Fibroblast of peridontal ligament (primary cell): Measurements from ENCODE around the gene NSD1.
"Not testable (repeated sequence)": the region's sequence is repeated elsewhere in the genome, so short reads cannot be mapped to it uniquely, and the experiment has no call there.

ENCODE experiments used
- DNase-seq: peaks from one replicate; pipeline ENCODE4 v3.0.0-alpha.2; 2010; ENCODE audit errors: extremely low read depth

NSD1 gene

GRCh38 chr5:177177847-177178437 lies 44.4 kb downstream of the NSD1 start:
- DNase-seq = not testable (repeated sequence)

- no peak for DNase-seq
Measured at GRCh38 chr5:177178733-177179304, 45.2 kb downstream of the NSD1 start.

- no peak for DNase-seq
Measured at GRCh38 chr5:177179431-177179830, 45.9 kb downstream of the NSD1 start.

- no peak for DNase-seq
Measured at GRCh38 chr5:177183142-177183541, 49.6 kb downstream of the NSD1 start.

GRCh38 chr5:177183766-177184360 lies 50.3 kb downstream of the NSD1 start:
- DNase-seq = no peak

DNA sequence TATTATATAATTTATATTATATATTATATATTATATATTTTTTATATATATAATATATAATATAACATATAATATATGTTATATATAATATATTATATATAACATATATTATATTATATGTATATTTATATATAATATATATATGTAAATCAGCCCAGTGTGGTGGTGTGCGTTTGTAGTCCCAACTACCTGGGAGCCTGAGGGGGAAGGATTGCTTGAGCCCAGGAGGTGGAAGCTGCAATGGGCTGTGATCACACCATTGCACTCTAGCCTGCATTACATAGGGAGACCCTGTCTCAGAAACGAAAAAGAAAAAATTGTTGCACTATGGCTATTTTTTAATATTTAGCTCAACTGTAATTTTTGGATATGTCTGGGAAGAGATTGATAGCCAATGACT lies 52.4 kb downstream of the NSD1 start:
- no peak for DNase-seq

DNA sequence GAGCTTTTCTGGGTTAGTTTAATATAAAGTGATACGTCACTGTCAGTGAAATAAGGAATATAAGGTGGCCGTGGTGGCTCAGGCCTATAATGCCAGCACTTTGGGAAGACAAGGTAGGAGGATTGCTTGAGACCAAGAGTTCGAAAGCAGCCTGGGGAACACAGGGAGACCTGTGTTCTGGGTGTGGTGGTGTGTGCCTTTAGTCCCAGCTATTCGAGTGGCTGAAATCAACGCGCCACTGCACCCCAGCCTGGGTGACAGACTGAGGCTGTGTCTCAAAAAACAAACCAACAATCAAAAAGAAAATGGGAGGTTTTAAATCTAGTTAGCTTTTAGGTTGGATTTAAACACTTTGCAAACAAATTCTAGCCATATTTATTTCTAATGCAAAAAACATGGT lies 53.1 kb downstream of the NSD1 start:
- DNase-seq = no peak

DNA sequence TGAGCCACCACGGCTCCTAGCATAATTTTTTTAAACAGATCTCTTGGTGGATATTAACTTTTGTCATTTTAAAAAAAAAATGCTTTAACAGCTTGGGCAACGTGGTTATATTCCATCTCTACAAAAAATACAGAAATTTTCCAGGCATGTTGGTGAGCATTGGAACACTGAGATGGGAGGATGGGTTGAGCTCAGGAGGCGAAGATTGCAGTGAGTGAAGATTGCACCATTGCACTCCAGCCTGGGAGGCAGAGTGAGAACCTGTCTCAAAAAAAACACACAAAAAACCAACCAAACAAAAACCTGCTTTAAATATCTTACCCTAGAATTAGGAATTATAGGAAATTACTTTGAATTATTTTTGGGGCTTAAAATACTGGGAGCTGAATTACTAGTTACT lies 55.2 kb downstream of the NSD1 start:
- no peak for DNase-seq

DNA sequence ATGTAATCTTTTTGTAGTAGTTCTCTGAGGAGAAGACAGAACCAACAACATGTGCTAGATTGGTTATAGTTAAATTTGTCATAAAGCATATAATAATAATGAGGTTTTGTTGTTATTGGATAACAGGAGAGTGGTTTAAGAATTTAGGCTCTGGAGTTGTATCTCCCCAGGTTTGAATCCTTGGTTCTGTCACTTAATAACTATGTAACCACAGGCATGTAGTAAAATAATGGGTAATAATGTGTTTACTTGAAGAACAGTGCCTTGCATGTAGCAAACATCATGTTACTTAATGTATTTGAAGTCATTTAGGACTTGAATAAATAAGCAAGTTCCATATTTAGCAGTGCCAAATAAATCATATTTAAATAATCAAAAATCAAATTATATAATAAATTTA lies 55.8 kb downstream of the NSD1 start:
- DNase-seq = no peak

DNA sequence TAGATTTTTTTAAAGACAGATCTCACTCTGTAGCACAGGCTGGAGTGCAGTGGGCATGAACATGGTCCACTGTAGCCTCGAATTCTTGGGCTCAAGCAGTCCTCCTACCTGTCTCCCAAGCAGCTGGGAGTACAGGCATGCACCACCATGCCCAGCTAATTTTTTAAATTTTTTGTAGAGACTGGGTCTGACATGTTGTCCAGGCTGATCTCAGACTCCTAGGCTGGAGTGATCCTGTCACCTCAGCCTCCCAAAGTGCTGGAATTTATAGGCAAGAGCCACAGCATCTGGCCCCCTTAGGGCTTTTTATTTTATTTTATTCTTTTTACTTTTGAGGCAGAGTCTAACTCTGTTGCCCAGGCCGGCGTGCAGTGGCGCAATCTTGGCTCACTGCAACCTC lies 56.4 kb downstream of the NSD1 start:
- no peak for DNase-seq

DNA sequence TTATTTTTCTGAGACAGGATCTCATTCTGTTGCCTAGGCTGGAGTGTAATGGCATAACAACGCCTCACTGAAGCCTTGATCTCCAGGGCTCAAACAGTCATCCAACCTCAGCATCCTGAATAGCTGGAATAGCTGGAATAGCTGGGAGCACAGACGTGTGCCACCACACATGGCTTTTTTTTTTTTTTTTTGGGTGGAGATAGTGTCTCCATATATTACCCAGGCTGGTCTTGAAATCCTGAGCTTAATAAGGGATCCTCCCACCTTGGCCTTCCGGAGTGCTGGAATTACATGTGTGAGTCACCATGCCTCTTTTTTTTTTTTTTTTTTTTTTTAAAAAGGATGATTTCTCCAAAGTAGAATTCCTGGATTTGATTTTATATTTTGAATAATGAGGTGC lies 60.7 kb downstream of the NSD1 start:
- peak; percentile 90 for DNase-seq

- DNase-seq = no peak
Measured at GRCh38 chr5:177195307-177195952, 61.9 kb downstream of the NSD1 start.

DNA sequence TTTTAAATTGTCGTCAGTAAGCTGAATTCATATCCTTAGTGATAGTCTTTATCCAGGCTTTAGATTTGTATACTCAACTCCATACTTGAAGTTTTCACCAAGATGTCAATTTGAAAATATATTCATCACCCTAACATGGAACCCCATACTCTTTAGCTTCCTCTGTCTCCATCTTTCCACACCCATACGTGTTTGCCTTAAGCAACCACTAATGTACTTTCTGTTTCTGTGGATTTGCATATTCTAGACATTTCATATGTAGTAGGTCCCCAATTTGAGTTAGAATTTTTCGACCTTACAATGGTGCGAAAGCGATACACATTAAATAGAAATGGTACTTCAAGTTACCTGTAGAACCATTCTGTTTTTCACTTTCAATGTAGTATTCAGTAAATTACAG lies 65.2 kb downstream of the NSD1 start:
- no peak for DNase-seq

DNA sequence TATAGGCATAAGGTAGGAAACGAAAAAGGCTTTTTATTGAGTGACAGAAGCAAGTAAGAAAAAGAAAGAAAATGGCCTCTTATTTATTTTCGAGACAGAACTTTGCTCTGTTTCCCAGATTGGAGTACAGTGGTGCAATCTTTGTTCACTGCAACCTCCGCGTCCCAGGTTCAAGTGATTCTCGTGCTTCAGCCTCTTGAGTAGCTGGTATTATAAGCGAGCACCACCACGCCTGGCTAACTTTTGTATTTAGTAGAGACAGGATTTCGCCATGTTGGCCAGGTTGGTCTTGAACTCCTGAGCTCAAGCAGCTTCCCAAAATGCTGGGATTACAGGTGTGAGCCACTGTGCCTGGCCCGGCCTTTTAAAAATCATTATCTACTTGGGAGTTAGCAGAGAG lies 70.7 kb downstream of the NSD1 start:
- no peak for DNase-seq

DNA sequence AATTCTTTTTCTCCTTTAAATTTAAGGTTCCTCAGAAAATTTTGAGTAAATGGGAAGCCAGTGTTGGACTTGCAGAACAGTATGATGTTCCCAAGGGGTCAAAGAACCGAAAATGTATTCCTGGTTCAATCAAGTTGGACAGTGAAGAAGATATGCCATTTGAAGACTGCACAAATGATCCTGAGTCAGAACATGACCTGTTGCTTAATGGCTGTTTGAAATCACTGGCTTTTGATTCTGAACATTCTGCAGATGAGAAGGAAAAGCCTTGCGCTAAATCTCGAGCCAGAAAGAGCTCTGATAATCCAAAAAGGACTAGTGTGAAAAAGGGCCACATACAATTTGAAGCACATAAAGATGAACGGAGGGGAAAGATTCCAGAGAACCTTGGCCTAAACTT lies 76.0 kb downstream of the NSD1 start:
- DNase-seq = no peak

DNA sequence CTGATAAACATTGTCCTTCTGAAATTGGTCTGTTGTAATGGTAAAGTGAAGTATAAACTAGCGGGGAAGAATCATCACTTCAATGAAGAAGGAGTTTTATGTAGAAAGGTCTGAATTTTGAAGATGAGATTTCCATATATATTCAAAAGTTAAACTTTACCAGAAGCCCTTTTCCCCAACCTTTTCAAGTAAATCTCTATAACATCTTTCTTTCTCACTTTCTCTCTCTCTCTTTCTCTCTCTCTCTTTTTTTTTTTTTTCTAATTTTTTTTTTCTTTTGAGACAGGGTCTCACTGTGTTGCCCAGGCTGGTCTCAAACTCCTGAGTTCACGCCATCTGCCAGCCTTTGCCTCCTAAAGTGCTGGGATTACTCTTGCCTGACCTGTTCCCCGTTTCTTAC lies 78.7 kb downstream of the NSD1 start:
- DNase-seq = no peak

- DNase-seq = no peak
Measured at GRCh38 chr5:177220576-177220975, 87.0 kb downstream of the NSD1 start.

DNA sequence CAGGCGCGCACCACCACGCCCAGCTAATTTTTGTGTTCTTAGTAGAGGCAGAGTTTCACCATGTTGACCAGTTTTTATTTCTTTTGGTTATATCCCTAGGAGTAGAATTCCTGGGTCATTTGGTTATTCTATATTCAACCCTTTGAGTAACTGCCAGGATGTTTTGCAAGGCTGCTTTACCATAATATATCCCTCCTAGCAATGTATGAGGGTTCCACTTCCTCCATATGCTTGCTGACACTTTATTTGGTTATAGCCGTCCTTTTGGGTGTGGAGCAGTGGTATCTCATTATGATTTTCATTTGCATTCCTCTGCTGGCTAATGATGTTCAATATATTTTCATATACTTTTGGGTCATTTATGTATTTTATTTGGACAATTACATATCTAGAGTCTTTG lies 88.7 kb downstream of the NSD1 start:
- DNase-seq = no peak

GRCh38 chr5:177225798-177226197 lies 92.2 kb downstream of the NSD1 start:
- DNase-seq = no peak

- DNase-seq = peak; percentile 19
Measured at GRCh38 chr5:177226860-177227259, 93.3 kb downstream of the NSD1 start.

DNA sequence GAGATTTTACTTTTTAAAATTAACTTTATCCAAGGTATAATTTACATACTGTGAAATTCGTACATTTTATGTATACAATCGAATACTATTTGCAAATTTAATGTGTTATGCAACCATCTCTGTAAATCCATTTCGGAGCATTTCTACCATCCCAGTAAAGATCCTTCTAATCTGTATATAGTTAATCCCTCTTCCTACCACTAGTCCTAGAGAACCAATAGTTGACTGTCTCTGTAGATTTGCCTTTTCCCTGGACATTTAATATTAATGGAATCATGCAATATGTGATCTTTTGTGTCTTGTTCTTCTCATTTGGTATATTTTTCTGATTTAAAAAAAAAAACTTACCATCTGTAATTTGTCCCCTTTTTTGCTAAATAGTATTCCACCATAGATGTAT lies 95.2 kb downstream of the NSD1 start:
- no peak for DNase-seq

GRCh38 chr5:177230660-177231059 lies 97.1 kb downstream of the NSD1 start:
- no peak for DNase-seq
